ENCODE data around the gene VPS4B.

The VPS4B gene

DNA sequence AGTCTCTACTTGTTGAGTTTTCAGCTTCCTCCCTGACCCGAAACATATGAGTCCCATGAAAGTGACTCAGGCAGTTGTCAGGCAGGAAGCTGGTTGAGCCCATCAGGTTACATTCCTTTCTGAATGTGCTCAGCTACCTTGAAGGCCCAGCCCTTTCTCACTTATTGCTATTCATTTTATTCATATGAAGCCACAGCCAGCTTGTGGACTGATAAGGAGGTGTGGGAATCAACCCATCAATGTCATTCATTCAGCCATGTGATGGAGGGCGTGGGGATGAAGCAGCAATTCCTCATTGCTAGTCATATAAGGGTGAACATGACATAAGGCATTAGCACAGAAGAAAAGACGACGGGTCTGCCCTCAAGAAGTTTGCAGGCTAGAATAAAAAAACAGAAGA is 5.3 kb upstream of the VPS4B start (continued):
- TF ChIP-seq, protein P1, sequence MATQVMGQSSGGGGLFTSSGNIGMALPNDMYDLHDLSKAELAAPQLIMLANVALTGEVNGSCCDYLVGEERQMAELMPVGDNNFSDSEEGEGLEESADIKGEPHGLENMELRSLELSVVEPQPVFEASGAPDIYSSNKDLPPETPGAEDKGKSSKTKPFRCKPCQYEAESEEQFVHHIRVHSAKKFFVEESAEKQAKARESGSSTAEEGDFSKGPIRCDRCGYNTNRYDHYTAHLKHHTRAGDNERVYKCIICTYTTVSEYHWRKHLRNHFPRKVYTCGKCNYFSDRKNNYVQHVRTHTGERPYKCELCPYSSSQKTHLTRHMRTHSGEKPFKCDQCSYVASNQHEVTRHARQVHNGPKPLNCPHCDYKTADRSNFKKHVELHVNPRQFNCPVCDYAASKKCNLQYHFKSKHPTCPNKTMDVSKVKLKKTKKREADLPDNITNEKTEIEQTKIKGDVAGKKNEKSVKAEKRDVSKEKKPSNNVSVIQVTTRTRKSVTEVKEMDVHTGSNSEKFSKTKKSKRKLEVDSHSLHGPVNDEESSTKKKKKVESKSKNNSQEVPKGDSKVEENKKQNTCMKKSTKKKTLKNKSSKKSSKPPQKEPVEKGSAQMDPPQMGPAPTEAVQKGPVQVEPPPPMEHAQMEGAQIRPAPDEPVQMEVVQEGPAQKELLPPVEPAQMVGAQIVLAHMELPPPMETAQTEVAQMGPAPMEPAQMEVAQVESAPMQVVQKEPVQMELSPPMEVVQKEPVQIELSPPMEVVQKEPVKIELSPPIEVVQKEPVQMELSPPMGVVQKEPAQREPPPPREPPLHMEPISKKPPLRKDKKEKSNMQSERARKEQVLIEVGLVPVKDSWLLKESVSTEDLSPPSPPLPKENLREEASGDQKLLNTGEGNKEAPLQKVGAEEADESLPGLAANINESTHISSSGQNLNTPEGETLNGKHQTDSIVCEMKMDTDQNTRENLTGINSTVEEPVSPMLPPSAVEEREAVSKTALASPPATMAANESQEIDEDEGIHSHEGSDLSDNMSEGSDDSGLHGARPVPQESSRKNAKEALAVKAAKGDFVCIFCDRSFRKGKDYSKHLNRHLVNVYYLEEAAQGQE (tag by site-specific recombination; IDR thresholded peaks at IDR 0.05), result no peak
- TF ChIP-seq ZNF837 (tag by site-specific recombination; IDR thresholded peaks at IDR 0.05), result no peak

DNA sequence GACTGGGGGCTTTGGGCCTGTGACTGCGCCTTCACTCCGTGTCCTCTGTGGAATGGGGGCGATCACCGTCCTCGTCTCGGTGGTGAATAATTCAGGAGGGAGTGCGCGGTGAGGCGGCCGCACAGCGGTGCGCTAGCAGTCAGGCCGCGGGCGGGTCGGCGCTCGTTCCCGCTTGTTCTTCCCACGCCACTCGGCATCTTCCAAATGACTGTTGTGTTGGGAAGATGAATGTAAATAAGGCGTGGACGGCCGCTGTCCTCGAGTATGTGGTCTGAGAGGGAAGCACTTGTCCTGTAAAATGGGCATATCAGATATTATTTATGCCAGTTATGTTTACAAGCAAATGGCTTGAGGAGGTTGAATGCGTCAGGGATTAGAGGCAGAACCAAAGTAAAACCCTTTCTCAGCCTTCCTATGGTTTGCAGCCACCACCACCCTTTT is 608 bp upstream of the VPS4B start:
- peak overlapping the region; percentile 88 for H3K27ac ChIP-seq (ENCODE audit: extremely low read depth, low read depth, low read length)
- no peaks in the 10 kb centered on the region for H3K9me3 ChIP-seq (ENCODE audit: control insufficient read depth, insufficient read depth, low read depth, low read length)
- ChIA-PET POLR2A (interaction anchor here (0.9 to 1.6 kb wide), 7 partner anchors 10 to 547 kb away, joined by 3 to 29 read pairs (median 5); partner anchors contain the start of genes KDSR and SERPINB8), CTCF (interaction anchor here (0.6 to 2.6 kb wide), 2 partner anchors 16 to 696 kb away, joined by 4 to 18 read pairs; no protein-coding TSS in a partner anchor)
- no peaks in the 10 kb centered on the region; the same call in 1 of the 2 replicates for H3K4me1 ChIP-seq (ENCODE audit: control insufficient read depth, insufficient read depth, low read length)
- H3K36me3 ChIP-seq (ENCODE audit: control insufficient read depth in 2 of 2, insufficient read depth in 1 of 2, low read length in 2 of 2), result peaks cover 13 to 14% of the 10 kb centered on the region in 2 experiments; a peak in 2 of 3 replicates
- peak overlapping the region; percentile 52 for H3K4me3 ChIP-seq (ENCODE audit: low read depth, low read length)
- TF ChIP-seq ZNF701 (tag by site-specific recombination; IDR thresholded peaks at IDR 0.05), result no peak
- no peak for TF ChIP-seq ZNF530 (tag by site-specific recombination; IDR thresholded peaks at IDR 0.05; ENCODE audit: low read depth)
- TF ChIP-seq GLIS2 (tag by site-specific recombination; IDR thresholded peaks at IDR 0.05), result no peak
- TF ChIP-seq ZFP37 (tag by site-specific recombination; IDR thresholded peaks at IDR 0.05), result 0 out of 2 replicates have a peak, but pooled peaks have one; percentile 65
- no peak for TF ChIP-seq ZNF16 (tag by site-specific recombination; IDR thresholded peaks at IDR 0.05; ENCODE audit: low read depth)
- TF ChIP-seq EGR2 (tag by site-specific recombination; IDR thresholded peaks at IDR 0.05; ENCODE audit: low read depth), result peak; percentile 53; the same call in 1 of the 2 replicates
- no peak for TF ChIP-seq ZNF354C (tag by site-specific recombination; IDR thresholded peaks at IDR 0.05; ENCODE audit: borderline replicate concordance, low read depth)
- TF ChIP-seq, protein P2, sequence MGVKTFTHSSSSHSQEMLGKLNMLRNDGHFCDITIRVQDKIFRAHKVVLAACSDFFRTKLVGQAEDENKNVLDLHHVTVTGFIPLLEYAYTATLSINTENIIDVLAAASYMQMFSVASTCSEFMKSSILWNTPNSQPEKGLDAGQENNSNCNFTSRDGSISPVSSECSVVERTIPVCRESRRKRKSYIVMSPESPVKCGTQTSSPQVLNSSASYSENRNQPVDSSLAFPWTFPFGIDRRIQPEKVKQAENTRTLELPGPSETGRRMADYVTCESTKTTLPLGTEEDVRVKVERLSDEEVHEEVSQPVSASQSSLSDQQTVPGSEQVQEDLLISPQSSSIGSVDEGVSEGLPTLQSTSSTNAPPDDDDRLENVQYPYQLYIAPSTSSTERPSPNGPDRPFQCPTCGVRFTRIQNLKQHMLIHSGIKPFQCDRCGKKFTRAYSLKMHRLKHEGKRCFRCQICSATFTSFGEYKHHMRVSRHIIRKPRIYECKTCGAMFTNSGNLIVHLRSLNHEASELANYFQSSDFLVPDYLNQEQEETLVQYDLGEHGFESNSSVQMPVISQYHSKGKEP (tag by site-specific recombination; IDR thresholded peaks at IDR 0.05), result no peak
- TF ChIP-seq GLI4 (tag by site-specific recombination; IDR thresholded peaks at IDR 0.05), result no peak
- no peak for TF ChIP-seq ZNF558 (tag by site-specific recombination; IDR thresholded peaks at IDR 0.05)
- TF ChIP-seq ZNF677 (tag by site-specific recombination; IDR thresholded peaks at IDR 0.05), result no peak
- TF ChIP-seq ZNF114 (tag by site-specific recombination; IDR thresholded peaks at IDR 0.05), result no peak
- no peak for TF ChIP-seq ZNF670 (tag by site-specific recombination; IDR thresholded peaks at IDR 0.05; ENCODE audit: low read depth)
- TF ChIP-seq, protein P3, sequence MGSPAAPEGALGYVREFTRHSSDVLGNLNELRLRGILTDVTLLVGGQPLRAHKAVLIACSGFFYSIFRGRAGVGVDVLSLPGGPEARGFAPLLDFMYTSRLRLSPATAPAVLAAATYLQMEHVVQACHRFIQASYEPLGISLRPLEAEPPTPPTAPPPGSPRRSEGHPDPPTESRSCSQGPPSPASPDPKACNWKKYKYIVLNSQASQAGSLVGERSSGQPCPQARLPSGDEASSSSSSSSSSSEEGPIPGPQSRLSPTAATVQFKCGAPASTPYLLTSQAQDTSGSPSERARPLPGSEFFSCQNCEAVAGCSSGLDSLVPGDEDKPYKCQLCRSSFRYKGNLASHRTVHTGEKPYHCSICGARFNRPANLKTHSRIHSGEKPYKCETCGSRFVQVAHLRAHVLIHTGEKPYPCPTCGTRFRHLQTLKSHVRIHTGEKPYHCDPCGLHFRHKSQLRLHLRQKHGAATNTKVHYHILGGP (tag by site-specific recombination; IDR thresholded peaks at IDR 0.05), result no peak
- TF ChIP-seq, protein P4, sequence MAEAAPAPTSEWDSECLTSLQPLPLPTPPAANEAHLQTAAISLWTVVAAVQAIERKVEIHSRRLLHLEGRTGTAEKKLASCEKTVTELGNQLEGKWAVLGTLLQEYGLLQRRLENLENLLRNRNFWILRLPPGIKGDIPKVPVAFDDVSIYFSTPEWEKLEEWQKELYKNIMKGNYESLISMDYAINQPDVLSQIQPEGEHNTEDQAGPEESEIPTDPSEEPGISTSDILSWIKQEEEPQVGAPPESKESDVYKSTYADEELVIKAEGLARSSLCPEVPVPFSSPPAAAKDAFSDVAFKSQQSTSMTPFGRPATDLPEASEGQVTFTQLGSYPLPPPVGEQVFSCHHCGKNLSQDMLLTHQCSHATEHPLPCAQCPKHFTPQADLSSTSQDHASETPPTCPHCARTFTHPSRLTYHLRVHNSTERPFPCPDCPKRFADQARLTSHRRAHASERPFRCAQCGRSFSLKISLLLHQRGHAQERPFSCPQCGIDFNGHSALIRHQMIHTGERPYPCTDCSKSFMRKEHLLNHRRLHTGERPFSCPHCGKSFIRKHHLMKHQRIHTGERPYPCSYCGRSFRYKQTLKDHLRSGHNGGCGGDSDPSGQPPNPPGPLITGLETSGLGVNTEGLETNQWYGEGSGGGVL (tag by site-specific recombination; IDR thresholded peaks at IDR 0.05), result no peak
- TF ChIP-seq ZNF155 (tag by site-specific recombination; IDR thresholded peaks at IDR 0.05), result no peak
- TF ChIP-seq ZNF792 (tag by site-specific recombination; IDR thresholded peaks at IDR 0.05), result no peak
- TF ChIP-seq MYNN (tag by site-specific recombination; IDR thresholded peaks at IDR 0.05; ENCODE audit: borderline replicate concordance), result no peak
- TF ChIP-seq, protein P5, sequence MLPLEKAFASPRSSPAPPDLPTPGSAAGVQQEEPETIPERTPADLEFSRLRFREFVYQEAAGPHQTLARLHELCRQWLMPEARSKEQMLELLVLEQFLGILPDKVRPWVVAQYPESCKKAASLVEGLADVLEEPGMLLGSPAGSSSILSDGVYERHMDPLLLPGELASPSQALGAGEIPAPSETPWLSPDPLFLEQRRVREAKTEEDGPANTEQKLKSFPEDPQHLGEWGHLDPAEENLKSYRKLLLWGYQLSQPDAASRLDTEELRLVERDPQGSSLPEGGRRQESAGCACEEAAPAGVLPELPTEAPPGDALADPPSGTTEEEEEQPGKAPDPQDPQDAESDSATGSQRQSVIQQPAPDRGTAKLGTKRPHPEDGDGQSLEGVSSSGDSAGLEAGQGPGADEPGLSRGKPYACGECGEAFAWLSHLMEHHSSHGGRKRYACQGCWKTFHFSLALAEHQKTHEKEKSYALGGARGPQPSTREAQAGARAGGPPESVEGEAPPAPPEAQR (tag by site-specific recombination; IDR thresholded peaks at IDR 0.05), result no peak
- TF ChIP-seq ZSCAN30 (tag by site-specific recombination; IDR thresholded peaks at IDR 0.05), result peak; percentile 84
- TF ChIP-seq ZFP41 (tag by site-specific recombination; IDR thresholded peaks at IDR 0.05; ENCODE audit: borderline replicate concordance), result no peak
- TF ChIP-seq, protein P6, sequence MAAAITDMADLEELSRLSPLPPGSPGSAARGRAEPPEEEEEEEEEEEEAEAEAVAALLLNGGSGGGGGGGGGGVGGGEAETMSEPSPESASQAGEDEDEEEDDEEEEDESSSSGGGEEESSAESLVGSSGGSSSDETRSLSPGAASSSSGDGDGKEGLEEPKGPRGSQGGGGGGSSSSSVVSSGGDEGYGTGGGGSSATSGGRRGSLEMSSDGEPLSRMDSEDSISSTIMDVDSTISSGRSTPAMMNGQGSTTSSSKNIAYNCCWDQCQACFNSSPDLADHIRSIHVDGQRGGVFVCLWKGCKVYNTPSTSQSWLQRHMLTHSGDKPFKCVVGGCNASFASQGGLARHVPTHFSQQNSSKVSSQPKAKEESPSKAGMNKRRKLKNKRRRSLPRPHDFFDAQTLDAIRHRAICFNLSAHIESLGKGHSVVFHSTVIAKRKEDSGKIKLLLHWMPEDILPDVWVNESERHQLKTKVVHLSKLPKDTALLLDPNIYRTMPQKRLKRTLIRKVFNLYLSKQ (tag by site-specific recombination; IDR thresholded peaks at IDR 0.05; ENCODE audit: borderline replicate concordance), result no peak
- no peak for TF ChIP-seq ZNF560 (tag by site-specific recombination; IDR thresholded peaks at IDR 0.05; ENCODE audit: borderline replicate concordance)

Data from HEK293 (cell line).